Esophagus squamous epithelium (tissue), 4 donors: ENCODE measurements around the gene MICAL3.

ENCODE experiments used
- POLR2A ChIP-seq, 4 donors: fragments of 450-650 bp; IDR thresholded peaks; one replicate each; pipeline ENCODE4 v1.6.1; 2017; ENCODE audit warnings: antibody characterized with exemption in 4 of 4, mild to moderate bottlenecking in 4 of 4, moderate library complexity in 3 of 4
- TF ChIP-seq, protein P1 (sequence below), 6 experiments: fragments of 450-650 bp in 4 of 6; fragments of 200-600 bp in 2 of 6; sonication (generic) in 2 of 6; IDR thresholded peaks; one replicate each; pipeline ENCODE4 v1.5.1; 2016 to 2019; ENCODE audit warnings: antibody characterized with exemption in 6 of 6, mild to moderate bottlenecking in 4 of 6, moderate library complexity in 4 of 6

DNA sequence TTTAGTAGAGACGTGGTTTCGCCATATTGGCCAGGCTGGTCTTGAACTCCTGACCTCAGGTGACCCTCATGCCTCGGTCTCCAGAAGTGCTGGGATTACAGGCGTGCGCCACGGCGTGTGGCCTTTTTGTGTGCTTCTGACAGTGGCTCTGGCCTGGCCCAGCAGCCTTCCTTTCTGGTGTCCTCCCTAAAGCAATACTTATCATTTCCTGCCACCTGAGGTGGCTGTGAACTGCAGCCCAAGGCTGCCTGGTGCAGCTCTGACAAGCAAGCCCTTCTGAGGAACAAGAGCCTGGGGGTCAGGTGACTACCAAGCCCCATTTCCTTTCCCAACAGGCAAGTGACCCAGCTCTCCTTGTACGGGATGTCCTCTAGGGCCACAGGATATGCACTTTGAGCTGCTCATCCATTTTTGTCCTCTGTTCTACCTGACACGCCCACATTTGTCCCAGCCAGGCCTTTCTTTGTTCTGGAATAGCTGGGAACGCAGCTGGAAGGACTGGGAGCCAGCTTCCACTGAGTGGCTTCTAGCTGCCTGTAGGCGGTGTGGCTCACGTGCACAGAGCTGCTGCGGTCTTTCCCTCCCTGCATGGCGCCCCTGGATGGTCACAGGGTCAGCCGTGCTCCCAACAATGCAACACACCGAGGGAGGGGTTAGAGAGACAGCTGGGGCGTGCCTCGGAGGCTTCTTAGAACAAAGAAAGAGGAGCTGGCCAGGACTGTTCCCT lies 237.8 kb downstream of the MICAL3 start:
- TF ChIP-seq, protein P1, sequence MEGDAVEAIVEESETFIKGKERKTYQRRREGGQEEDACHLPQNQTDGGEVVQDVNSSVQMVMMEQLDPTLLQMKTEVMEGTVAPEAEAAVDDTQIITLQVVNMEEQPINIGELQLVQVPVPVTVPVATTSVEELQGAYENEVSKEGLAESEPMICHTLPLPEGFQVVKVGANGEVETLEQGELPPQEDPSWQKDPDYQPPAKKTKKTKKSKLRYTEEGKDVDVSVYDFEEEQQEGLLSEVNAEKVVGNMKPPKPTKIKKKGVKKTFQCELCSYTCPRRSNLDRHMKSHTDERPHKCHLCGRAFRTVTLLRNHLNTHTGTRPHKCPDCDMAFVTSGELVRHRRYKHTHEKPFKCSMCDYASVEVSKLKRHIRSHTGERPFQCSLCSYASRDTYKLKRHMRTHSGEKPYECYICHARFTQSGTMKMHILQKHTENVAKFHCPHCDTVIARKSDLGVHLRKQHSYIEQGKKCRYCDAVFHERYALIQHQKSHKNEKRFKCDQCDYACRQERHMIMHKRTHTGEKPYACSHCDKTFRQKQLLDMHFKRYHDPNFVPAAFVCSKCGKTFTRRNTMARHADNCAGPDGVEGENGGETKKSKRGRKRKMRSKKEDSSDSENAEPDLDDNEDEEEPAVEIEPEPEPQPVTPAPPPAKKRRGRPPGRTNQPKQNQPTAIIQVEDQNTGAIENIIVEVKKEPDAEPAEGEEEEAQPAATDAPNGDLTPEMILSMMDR (IDR thresholded peaks at IDR 0.05): peak in 1 of 6 experiments; percentile 7
- no peak for TF ChIP-seq POLR2A (IDR thresholded peaks at IDR 0.05)
